Transverse colon (tissue), 4 donors: ENCODE results near the gene GRM7. TPM values are rescaled to one million over a fixed set of nuclear protein-coding genes. Genes with fewer than 3 reads are reported as not detected.

Experiments used
- DNase-seq: peaks from one replicate; pipeline ENCODE4 v3.0.0-alpha.2; 2019
- H3K27ac ChIP-seq, 4 donors: fragments of 200-600 bp; sonication (generic); 2 replicates each; pipeline ENCODE4 v1.5.1; 2016 to 2018; ENCODE audit warnings: inconsistent platforms in 4 of 4
- H3K27me3 ChIP-seq: fragments of 200-600 bp; sonication (generic); 2 replicates; pipeline ENCODE4 v1.5.1; 2017; ENCODE audit warnings: inconsistent platforms
- H3K36me3 ChIP-seq, 4 donors: fragments of 200-600 bp; sonication (generic); 2 replicates each; pipeline ENCODE4 v1.5.1; 2017 to 2019; ENCODE audit warnings: inconsistent platforms in 4 of 4
- H3K4me1 ChIP-seq, 4 donors: fragments of 200-600 bp; sonication (generic); 2 replicates each; pipeline ENCODE4 v1.5.1; 2017 to 2020; ENCODE audit warnings: inconsistent platforms in 4 of 4
- H3K4me3 ChIP-seq, 4 donors: fragments of 200-600 bp; sonication (generic); 1 replicate in 1 of 4; 2 replicates in 3 of 4; pipeline versions ENCODE4 v1.5.1 to v1.6.1; 2017 to 2019; ENCODE audit warnings: inconsistent platforms in 4 of 4
- H3K9me3 ChIP-seq, 2 donors: fragments of 200-600 bp; sonication (generic); 2 replicates each; pipeline ENCODE4 v1.5.1; 2017 to 2019; ENCODE audit warnings: inconsistent platforms in 2 of 2
- EP300 ChIP-seq: sonication (generic); formaldehyde crosslinking; IDR thresholded peaks from one replicate; pipeline ENCODE4 v1.6.1; 2017; ENCODE audit warnings: antibody characterized with exemption, low read depth
- POLR2A ChIP-seq: fragments of 450-650 bp; IDR thresholded peaks from one replicate; pipeline ENCODE4 v1.6.1; 2016; ENCODE audit warnings: antibody characterized with exemption, mild to moderate bottlenecking, moderate library complexity
- POLR2AphosphoS5 ChIP-seq, 3 donors: sonication (generic); formaldehyde crosslinking; IDR thresholded peaks; one replicate each; pipeline ENCODE4 v1.6.1; 2016; ENCODE audit warnings: antibody characterized with exemption in 3 of 3
- WGBS, 2 donors: methylation state at CpG; one replicate each; pipeline ENCODE4 v1.1.5; 2018; ENCODE audit warnings: low coverage in 1 of 2; 5-methylcytosine and 5-hydroxymethylcytosine counted together
- in situ Hi-C, 4 donors: fragments of 200-750 bp; cut with MboI; loops; one replicate each; pipeline versions ENCODE4 v1.15.0 to v1.15.1; 2017; ENCODE audit warnings: low sequenced_read_pairs in 3 of 4, low pct_ligation_motif_present in 1 of 4, low pct_unique_long_range_greater_than_20kb in 1 of 4
- intact Hi-C: fragments of 100-400 bp; cut with DNase I; formaldehyde crosslinking; loops from one replicate; pipeline ENCODE4 v1.15.1; 2023; ENCODE audit warnings: low total_unique reads
- total RNA-seq, 4 donors: library from RNA; depleted of rRNA; stranded (reverse); fragments of >200 nt; gene quantifications; one replicate each; pipeline ENCODE4 v1.1.0, GENCODE V29; 2016
- TF ChIP-seq, protein P1 (sequence below), 5 experiments: fragments of 200-600 bp in 3 of 5; fragments of 450-650 bp in 2 of 5; sonication (generic) in 3 of 5; IDR thresholded peaks; 1 replicate in 2 of 5; 2 replicates in 3 of 5; pipeline ENCODE4 v1.5.1; 2016 to 2017; ENCODE audit warnings: antibody characterized with exemption in 5 of 5, inconsistent platforms in 3 of 5, mild to moderate bottlenecking in 2 of 5, moderate library complexity in 1 of 5

The GRM7 gene
- total RNA-seq, 4 donors from 2014 or later = 0.14 to 0.20 (median 0.16) TPM; not detected in 1

DNA sequence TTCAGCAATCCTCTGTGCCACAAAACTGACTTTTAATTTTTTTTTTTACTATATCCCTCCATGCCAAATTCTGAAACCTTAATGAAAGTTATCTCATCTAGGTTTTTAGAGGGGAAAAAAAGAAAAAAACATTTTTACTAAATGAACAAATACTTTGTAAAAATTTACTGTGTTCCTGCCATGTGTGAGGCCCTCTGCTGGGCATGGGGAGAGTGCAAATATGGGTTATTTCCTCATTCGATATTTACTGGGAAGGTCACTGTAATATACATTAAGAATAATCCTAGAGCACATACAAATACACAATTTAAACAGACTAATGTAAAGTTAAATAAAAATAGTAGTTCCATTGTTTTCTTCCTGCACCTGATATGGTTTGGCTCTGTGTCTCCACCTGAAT is 215.0 kb downstream of the GRM7 start:
- H3K4me1 ChIP-seq = no peaks in the 10 kb centered on the region
- H3K4me3 ChIP-seq = no peak overlapping the region
- DNase-seq = no peak
- TF ChIP-seq POLR2AphosphoS5 (IDR thresholded peaks at IDR 0.05) (no peak), EP300 (no peak), POLR2A (no peak)
- TF ChIP-seq, protein P1, sequence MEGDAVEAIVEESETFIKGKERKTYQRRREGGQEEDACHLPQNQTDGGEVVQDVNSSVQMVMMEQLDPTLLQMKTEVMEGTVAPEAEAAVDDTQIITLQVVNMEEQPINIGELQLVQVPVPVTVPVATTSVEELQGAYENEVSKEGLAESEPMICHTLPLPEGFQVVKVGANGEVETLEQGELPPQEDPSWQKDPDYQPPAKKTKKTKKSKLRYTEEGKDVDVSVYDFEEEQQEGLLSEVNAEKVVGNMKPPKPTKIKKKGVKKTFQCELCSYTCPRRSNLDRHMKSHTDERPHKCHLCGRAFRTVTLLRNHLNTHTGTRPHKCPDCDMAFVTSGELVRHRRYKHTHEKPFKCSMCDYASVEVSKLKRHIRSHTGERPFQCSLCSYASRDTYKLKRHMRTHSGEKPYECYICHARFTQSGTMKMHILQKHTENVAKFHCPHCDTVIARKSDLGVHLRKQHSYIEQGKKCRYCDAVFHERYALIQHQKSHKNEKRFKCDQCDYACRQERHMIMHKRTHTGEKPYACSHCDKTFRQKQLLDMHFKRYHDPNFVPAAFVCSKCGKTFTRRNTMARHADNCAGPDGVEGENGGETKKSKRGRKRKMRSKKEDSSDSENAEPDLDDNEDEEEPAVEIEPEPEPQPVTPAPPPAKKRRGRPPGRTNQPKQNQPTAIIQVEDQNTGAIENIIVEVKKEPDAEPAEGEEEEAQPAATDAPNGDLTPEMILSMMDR (IDR thresholded peaks at IDR 0.05) = no peak
- H3K27ac ChIP-seq = no peak overlapping the region
- no peaks in the 10 kb centered on the region for H3K9me3 ChIP-seq
- intact Hi-C loops (no loop called here), in situ Hi-C loops (no loop called here)
- H3K27me3 ChIP-seq = no peaks in the 10 kb centered on the region
- no peaks in the 10 kb centered on the region for H3K36me3 ChIP-seq
- WGBS, 2 donors = 39 to 50% methylated on average over 1 of the region's 1 CpG

GRCh38 chr3:7082244-7082643 is 221.3 kb downstream of the GRM7 start:
- in situ Hi-C loops = no loop called here
- Histone ChIP-seq H3K27ac (no peak overlapping the region), H3K4me3 (no peak overlapping the region), H3K36me3 (no peaks in the 10 kb centered on the region), H3K9me3 (no peaks in the 10 kb centered on the region), H3K4me1 (no peaks in the 10 kb centered on the region), H3K27me3 (no peaks in the 10 kb centered on the region)
- WGBS, 2 donors = 92 to 100% methylated on average over 1 to 3 of the region's 3 CpGs
- intact Hi-C loops = no loop called here
- TF ChIP-seq POLR2A = no peak
- no peak for TF ChIP-seq EP300
- TF ChIP-seq, protein P1 (IDR thresholded peaks at IDR 0.05) = no peak
- no peak for TF ChIP-seq POLR2AphosphoS5 (IDR thresholded peaks at IDR 0.05)
- no peak for DNase-seq

DNA sequence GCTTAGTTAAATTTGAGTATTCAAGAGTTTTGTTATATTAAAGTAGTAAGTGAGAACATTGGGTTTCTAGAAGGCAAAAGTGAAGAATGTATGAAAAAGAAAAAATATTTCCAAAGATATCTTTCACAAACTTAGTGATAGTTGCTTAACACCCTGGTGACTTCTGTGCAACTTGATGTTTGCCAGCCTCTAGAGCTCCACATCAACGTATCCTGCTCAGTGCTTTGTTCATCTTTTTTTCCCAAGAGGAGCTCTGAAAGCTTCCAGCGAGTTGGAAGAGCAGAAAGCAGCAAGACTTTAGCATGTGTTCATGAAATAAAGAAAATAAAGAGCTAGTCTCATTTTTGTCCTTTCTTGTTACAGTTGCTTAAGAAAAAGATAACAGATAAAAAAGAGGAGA is 225.5 kb downstream of the GRM7 start:
- intact Hi-C loops (no loop called here), in situ Hi-C loops (no loop called here)
- no peaks in the 10 kb centered on the region for H3K27me3 ChIP-seq

GRCh38 chr3:7095116-7095515 is 234.2 kb downstream of the GRM7 start:
- WGBS, 2 donors = 50% methylated on average over 1 of the region's 1 CpG
- Histone ChIP-seq H3K27ac (no peak overlapping the region), H3K27me3 (no peaks in the 10 kb centered on the region), H3K4me3 (no peak overlapping the region), H3K36me3 (no peaks in the 10 kb centered on the region), H3K9me3 (no peaks in the 10 kb centered on the region), H3K4me1 (no peaks in the 10 kb centered on the region)
- TF ChIP-seq EP300 = no peak
- no peak for TF ChIP-seq POLR2A
- TF ChIP-seq, protein P1 (IDR thresholded peaks at IDR 0.05) = no peak
- no peak for TF ChIP-seq POLR2AphosphoS5 (IDR thresholded peaks at IDR 0.05)
- in situ Hi-C loops (no loop called here), intact Hi-C loops (no loop called here)
- no peak for DNase-seq

More for the DNA sequence above, 225.5 kb downstream of the GRM7 start:
- Histone ChIP-seq H3K4me1 (no peaks in the 10 kb centered on the region), H3K9me3 (no peaks in the 10 kb centered on the region), H3K27ac (no peak overlapping the region), H3K4me3 (no peak overlapping the region), H3K36me3 (no peaks in the 10 kb centered on the region)
- no peak for DNase-seq
- no peak for TF ChIP-seq POLR2A
- no peak for TF ChIP-seq EP300
- TF ChIP-seq POLR2AphosphoS5 (IDR thresholded peaks at IDR 0.05) = no peak
- TF ChIP-seq, protein P1 (IDR thresholded peaks at IDR 0.05) = no peak
- 54 to 59% methylated on average over 2 of the region's 2 CpGs for WGBS, 2 donors
